Measurements from ENCODE around the gene CNRIP1.
"Not testable (repeated sequence)": the region's sequence is repeated elsewhere in the genome, so short reads cannot be mapped to it uniquely, and the experiment has no call there.

The CNRIP1 gene

GRCh38 chr2:68340226-68341061, 20.7 kb upstream of the CNRIP1 start:
- no peak for DNase-seq (ENCODE audit: low read depth in 2 of 2)

- DNase-seq (ENCODE audit: low read depth in 2 of 2) = no peak
Measured at GRCh38 chr2:68336192-68336591, 16.4 kb upstream of the CNRIP1 start.

- DNase-seq (ENCODE audit: low read depth in 2 of 2) = no peak
Measured at GRCh38 chr2:68333931-68334330, 14.2 kb upstream of the CNRIP1 start.

GRCh38 chr2:68333009-68333408, 13.3 kb upstream of the CNRIP1 start:
- DNase-seq (ENCODE audit: low read depth in 2 of 2) = no peak

- no peak for DNase-seq (ENCODE audit: low read depth in 2 of 2)
Measured at GRCh38 chr2:68330691-68331090, 10.9 kb upstream of the CNRIP1 start.

- DNase-seq (ENCODE audit: low read depth in 2 of 2) = no peak
Measured at GRCh38 chr2:68328901-68329300, 9.2 kb upstream of the CNRIP1 start.

- no peak for DNase-seq (ENCODE audit: low read depth in 2 of 2)
Measured at GRCh38 chr2:68325056-68325455, 5.3 kb upstream of the CNRIP1 start.

- DNase-seq (ENCODE audit: low read depth in 2 of 2) = no peak
Measured at GRCh38 chr2:68320118-68320641, 431 bp upstream of the CNRIP1 start.

GRCh38 chr2:68318914-68319397, 793 bp downstream of the CNRIP1 start:
- DNase-seq (ENCODE audit: low read depth in 2 of 2) = no peak

GRCh38 chr2:68317971-68318913, 1.5 kb downstream of the CNRIP1 start:
- no peak for DNase-seq (ENCODE audit: low read depth in 2 of 2)

- no peak for DNase-seq (ENCODE audit: low read depth in 2 of 2)
Measured at GRCh38 chr2:68316111-68316510, 3.6 kb downstream of the CNRIP1 start.

GRCh38 chr2:68311033-68311432, 8.7 kb downstream of the CNRIP1 start:
- no peak for DNase-seq (ENCODE audit: low read depth in 2 of 2)

GRCh38 chr2:68309426-68309825, 10.3 kb downstream of the CNRIP1 start:
- DNase-seq (ENCODE audit: low read depth in 2 of 2) = no peak

GRCh38 chr2:68303902-68304272, 15.9 kb downstream of the CNRIP1 start:
- not testable (repeated sequence) for DNase-seq (ENCODE audit: low read depth in 2 of 2)

- no peak for DNase-seq (ENCODE audit: low read depth in 2 of 2)
Measured at GRCh38 chr2:68303033-68303901, 16.5 kb downstream of the CNRIP1 start.

GRCh38 chr2:68302281-68302875, 17.4 kb downstream of the CNRIP1 start:
- DNase-seq (ENCODE audit: low read depth in 2 of 2) = no peak

GRCh38 chr2:68295516-68295915, 24.2 kb downstream of the CNRIP1 start:
- DNase-seq (ENCODE audit: low read depth in 2 of 2) = no peak

GRCh38 chr2:68294913-68295312, 24.8 kb downstream of the CNRIP1 start:
- DNase-seq (ENCODE audit: low read depth in 2 of 2) = no peak

- no peak for DNase-seq (ENCODE audit: low read depth in 2 of 2)
Measured at GRCh38 chr2:68294187-68294586, 25.6 kb downstream of the CNRIP1 start.

GRCh38 chr2:68293755-68294154, 26.0 kb downstream of the CNRIP1 start:
- DNase-seq (ENCODE audit: low read depth in 2 of 2) = no peak

- no peak for DNase-seq (ENCODE audit: low read depth in 2 of 2)
Measured at GRCh38 chr2:68293024-68293423, 26.7 kb downstream of the CNRIP1 start.

All from activated CD8-positive, alpha-beta memory T cell treated with anti-CD3 and anti-CD28 coated beads for 4 hours (primary cell).